ENCODE results near the gene MYRFL.

Gene MYRFL

DNA sequence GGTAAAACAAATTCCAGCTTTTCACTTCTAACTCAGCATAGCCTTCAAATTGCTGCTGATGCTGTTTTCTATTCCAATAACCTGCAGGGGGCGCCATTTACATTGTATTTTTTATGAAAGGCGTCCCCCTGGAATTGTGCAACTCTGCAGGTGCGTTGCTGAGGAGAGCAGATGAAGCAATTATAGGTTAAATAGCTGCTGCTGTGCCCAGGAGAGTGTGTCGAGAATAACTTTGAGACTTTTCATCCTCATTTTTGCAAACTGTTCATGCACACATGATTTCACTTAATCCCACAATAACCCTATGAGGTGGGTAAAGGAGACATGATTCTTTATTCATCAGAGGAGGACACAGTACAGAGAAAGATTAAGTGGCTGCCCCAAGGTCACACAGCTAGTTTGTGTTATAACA, 75.7 kb downstream of the MYRFL start:
- DNase-seq = peak; percentile 64

- DNase-seq = no peak
Observed at GRCh38 chr12:69901221-69901905, 76.3 kb downstream of the MYRFL start.

- DNase-seq = no peak
Observed at GRCh38 chr12:69903548-69903947, 78.5 kb downstream of the MYRFL start.

DNA sequence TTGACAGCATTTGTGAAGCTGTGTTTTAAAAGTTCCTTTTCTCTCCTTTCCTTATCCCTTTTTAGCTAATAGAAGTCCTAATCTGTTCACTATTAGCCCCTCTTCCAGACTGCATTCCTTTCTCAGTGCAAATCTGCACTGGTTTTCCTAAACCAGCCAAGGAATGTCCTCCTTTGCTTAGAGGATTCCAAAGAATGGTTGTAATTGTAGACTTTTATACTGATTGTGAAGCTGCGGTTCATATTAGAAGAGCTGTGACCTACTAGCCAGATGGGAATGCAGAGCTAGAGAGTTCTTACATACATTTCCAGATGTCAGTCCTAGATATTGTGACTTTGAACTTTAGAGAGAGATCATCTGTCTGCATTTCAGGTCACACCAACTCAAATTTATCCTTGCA, 79.8 kb downstream of the MYRFL start:
- no peak for DNase-seq

GRCh38 chr12:69905801-69906200, 80.8 kb downstream of the MYRFL start:
- no peak for DNase-seq

DNA sequence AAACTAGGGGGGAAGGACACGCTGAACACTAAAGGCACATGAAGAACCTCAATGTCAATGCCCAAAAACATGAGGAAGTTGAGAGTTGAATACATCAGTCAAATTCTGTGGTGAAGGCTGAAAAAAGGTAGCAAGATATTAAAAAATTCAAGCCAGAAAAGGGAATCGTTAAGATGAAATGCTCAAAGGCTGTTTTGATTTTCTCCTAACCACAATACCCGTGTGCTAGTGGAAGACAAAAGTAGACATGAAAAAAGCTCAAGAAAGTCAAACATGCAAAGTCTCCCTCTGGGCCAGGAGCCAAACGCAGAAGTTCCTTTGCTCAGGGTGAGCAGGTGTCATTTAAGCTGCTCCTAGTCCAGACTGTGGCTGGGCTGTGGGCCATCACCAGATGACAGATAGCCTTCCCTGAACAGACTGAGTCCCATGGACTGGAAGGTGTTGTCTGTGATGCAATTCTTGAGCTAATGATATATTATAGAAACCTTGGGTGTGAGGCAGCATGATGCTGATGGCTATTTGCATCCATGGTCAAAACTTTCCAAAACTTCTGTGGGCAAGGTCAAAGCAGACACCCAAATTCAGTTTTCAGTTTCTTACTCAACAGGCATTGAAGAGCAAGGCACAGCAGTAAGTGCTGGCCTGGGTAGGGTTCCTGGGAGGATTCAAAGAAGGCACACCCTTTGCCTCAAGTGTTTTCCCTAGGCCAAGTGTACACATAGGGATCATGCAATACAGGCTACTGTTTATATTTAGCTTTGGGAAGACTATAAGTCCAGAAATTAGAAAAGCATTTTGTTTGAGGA, 81.6 kb downstream of the MYRFL start:
- DNase-seq = no peak

DNA sequence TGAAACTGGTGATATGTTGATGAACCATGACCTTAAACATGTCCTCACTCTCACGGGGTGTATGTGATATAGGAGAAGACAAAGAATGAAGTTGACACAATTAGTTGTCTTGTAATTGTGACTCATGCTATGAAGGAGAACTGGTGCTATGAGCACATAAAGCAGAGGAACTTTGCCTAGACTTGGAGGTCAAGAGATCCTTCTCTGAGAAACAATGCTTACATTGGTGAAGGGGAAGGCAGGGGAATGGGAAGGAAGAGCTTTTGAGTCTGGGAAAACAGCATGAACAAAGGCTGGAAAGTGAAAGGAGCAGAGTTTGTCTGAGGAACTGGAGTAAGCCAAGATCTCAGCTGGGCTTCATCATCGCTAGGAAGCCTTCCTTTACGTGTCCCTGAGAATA, 83.2 kb downstream of the MYRFL start:
- DNase-seq = no peak

DNA sequence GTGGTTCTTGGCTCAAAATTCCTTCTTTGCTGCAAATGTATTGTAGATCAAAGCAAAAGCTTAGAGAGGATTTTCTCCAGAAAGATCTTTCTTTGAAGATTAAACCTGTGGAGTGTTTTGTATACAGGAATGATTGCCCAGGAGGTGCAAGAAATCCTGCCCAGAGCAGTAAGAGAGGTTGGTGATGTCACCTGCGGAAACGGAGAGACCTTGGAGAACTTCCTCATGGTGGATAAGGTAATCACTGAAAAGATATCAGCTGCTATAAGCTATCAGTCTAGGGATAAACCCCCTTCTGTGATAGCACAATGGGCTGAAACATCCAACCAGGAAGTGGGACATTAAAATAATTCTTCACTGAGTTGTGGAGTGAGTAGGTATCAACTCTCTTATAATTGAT, 85.7 kb downstream of the MYRFL start:
- no peak for DNase-seq

DNA sequence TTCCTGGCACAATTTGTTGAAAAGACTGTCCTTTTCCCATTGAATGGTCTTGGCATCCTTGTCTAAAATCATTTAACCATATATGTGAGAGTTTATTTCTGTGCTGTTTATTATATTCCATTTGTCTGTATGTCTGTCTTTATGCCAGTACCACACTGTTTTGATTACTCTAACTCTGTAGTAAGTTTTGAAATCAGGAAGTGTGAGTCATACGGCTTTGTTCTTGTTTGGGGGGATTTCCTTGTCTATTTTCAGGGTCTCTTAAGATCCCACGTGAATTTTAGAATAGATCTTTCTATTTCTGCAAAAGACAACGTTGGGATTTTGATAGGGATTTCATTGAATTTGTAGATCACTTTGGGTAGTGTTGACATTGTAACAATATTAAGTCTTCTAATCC, 88.5 kb downstream of the MYRFL start:
- no peak for DNase-seq

DNA sequence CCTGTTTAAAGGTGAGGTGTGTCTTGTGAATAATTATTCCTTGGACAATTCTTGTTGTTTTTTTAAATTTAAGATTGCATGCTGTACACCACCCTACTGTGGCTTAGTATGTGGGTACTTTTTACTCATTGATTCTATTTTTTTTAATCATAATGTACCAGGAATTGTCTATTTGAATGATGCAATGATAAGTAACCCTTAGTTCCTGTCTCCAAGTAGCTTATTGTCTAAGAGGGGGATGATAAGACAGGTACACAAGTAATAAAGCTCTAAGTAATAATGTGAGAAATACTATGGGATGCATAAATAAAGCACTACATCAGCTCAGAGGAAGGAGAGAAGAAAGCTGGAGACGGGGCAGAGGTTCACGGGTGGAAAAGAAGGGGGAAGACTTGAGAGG, 90.9 kb downstream of the MYRFL start:
- DNase-seq = no peak

DNA sequence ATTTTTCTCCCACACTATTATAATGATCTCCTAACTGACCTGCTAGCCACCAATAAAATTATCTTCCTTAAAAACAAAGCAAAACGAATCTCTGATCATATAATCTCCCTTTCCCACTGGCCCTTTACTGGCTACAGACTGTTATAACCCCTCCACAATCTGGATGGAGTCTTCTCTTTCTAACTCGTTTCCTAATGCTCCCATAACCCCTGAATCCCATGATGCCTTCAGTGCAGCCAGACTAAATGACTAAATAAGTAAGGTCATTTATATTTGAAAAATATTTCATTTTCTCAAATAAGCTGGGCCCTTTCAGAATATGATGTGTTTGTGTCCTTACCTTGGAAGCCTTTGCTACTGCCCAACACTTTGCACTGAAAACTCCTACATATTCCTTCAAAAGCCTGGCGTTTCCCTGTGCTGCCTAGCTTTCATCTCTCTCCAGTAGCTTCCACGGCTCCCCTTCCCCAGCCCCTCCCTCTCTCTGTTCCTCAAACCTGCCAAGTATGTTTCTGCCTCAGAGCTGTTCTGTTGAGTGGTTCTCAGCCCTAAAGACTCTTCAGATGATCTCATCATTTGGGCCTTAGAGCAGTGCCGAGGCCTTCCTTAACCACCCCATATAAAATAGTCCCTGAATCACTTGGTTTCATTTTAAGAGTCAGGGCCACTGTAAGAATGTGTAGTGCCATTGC, 91.7 kb downstream of the MYRFL start:
- no peak for DNase-seq

- no peak for DNase-seq
Observed at GRCh38 chr12:69918287-69918686, 93.3 kb downstream of the MYRFL start.

GRCh38 chr12:69919495-69919894, 94.5 kb downstream of the MYRFL start:
- no peak for DNase-seq

DNA sequence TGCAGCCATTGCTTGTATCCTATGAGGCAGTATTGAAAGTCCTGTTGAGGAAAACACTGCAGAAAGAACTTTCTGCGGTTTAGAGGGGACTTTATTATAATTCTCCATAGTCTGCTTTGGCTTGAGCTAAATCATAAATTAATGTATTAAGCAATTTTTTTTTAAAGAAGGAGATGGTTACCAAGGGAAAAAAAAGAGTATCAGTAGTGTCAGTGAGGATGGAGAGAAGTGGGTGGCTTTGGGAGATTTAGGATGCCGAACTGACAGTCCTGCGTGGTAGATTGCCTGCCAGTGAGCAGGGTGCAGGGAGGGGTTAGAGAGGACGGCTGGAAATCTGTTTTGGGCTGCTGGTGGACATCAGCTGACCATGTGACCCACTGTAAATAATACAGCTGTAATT, 96.8 kb downstream of the MYRFL start:
- DNase-seq = no peak

DNA sequence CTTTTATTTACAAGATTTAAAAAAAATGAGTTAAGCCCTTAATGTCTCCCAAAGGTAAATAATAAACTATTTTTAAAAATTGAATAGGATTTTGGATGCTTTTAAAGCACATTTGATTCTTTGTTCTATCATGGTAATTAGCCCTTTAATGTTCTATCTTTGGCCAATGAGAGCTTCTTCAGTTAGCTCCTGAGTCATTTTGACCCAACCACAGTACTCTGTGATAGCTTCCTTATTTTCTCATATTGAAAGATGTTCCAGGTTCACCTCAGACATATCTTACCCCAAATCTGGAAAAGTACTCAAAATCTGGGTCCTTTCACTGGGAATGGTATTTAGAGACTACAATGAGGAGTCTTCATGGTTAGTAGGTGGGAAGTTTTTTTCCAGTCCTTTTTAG, 98.0 kb downstream of the MYRFL start:
- no peak for DNase-seq

- DNase-seq = no peak
Observed at GRCh38 chr12:69925291-69925690, 100.3 kb downstream of the MYRFL start.

GRCh38 chr12:69927164-69927563, 102.1 kb downstream of the MYRFL start:
- DNase-seq = no peak

DNA sequence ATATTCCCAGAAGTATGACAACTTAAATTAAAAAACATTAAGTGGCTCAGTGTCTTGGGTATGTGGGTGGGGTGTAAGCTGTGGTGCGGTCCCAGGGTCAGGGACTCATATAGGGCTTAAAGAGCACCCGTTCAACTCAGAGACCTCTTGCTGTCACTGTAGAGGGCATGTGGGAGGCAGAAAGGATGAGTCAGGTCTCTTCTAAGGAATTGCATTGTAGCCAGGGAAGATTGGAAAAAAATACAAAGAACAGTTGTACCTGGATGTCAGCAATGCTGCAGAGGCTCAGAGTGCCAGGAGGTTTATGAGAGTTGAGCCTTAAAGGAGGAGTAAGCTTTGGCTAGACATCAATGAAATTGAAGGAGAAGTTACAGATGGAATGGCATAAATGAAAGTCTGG, 104.1 kb downstream of the MYRFL start:
- DNase-seq = no peak

DNA sequence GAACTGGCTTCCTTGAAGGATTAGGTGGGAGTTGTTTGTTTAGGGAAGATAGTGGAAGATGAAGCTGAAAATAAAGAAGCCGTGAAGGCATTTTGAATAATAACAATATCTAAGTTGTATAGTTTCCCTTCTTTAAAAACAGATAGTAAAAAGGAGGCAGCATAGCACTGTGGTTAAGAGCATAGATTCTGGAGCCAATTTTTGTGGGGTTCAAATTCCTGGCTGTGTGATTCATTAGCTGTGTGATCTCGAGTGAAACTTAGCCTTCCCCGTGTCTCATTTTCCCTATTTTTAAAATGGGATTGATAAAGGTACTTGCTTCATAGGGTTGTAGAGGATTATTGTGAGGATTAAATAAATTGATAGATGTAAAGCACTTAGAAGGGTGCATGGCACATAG, 104.5 kb downstream of the MYRFL start:
- DNase-seq = no peak

DNA sequence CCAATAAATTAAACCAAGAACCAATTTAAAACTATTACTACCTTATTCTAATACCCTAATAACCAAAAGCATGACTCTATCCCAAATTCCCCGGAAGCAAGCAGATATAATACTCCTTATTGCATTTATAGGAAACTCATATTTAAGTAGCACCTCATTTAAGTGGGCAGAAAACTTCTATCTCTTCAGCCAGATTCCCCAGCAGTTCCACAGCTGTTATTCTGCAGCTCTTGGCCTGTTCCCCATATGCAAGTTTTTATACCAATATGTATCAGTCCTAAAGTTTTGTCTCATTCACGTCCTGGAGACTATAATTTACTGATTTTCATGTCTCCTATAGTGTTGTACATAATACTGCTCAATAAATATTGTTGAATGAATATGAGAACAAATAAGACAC, 106.5 kb downstream of the MYRFL start:
- no peak for DNase-seq

GRCh38 chr12:69932154-69932553, 107.1 kb downstream of the MYRFL start:
- no peak for DNase-seq

GRCh38 chr12:69932676-69933552, 107.9 kb downstream of the MYRFL start:
- DNase-seq = no peak

DNA sequence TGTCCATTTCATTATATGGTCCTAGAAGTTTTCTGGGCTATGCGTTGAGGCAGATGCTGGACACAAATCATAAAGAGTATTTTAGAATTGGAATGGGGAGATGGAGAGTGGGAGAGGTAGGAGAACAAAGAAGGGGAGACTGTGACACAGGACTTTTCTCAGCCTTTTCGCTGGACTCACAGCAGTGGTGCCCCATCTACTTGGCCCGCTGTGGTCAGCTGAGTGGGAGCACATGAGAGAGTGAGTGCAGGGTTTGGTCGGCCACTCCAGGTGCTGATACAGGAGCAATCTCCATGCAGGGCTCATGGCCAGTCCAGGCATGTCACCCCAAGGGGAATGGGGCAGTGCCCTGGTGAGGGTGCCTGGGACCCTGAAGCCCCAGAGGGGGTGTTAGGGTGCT, 109.0 kb downstream of the MYRFL start:
- no peak for DNase-seq
